Uterus (tissue), 2 donors: ENCODE results near the gene UACA.

ENCODE experiments used
- POLR2A ChIP-seq, 2 donors: fragments of 450-650 bp; IDR thresholded peaks; one replicate each; pipeline ENCODE4 v1.6.1; 2016; ENCODE audit warnings: antibody characterized with exemption in 2 of 2, mild to moderate bottlenecking in 1 of 2, moderate library complexity in 1 of 2
- TF ChIP-seq, protein P1 (sequence below), 4 experiments: fragments of 200-600 bp in 2 of 4; fragments of 450-650 bp in 2 of 4; sonication (generic) in 2 of 4; IDR thresholded peaks; one replicate each; pipeline ENCODE4 v1.5.1; 2016 to 2019; ENCODE audit warnings: antibody characterized with exemption in 4 of 4, mild to moderate bottlenecking in 2 of 4, moderate library complexity in 1 of 4

DNA sequence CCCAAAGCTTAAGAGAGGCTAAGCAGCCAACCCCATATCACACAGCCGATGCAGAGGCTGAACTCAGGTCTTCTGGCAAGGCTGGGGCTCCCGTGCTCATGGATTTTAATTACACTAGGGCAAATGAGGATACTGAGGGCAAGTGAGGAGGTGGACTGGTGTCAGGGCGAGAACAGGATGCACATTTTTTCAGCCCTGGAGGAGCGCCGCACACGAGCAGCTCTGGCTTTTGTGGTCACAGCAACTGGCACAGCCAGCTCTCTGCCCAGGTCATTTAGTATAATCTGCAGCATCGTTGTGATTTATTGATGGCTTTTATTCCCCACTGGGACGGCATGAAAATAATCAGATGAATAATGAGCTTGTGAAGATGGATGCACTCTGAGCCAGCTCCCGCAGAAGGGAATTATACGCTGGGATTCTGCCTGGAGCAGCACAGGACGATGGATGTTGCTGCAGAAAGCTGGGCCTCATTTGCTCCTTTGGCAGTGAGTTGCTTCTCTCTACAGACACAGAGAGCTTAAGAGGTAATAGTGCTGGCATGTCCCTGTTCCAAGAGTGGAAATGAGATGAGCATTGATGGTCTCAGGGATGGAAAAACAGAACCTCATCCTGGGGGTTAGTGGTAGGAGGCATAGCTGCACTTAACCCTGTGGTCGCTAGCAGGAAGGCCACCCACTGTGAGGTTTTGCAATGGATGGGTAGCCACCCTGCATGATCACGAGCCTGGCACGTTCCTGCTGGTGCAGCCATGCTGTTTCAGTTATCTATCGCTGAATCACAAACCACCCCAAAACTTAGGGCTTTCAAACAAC, 135.4 kb downstream of the UACA start:
- TF ChIP-seq, protein P1, sequence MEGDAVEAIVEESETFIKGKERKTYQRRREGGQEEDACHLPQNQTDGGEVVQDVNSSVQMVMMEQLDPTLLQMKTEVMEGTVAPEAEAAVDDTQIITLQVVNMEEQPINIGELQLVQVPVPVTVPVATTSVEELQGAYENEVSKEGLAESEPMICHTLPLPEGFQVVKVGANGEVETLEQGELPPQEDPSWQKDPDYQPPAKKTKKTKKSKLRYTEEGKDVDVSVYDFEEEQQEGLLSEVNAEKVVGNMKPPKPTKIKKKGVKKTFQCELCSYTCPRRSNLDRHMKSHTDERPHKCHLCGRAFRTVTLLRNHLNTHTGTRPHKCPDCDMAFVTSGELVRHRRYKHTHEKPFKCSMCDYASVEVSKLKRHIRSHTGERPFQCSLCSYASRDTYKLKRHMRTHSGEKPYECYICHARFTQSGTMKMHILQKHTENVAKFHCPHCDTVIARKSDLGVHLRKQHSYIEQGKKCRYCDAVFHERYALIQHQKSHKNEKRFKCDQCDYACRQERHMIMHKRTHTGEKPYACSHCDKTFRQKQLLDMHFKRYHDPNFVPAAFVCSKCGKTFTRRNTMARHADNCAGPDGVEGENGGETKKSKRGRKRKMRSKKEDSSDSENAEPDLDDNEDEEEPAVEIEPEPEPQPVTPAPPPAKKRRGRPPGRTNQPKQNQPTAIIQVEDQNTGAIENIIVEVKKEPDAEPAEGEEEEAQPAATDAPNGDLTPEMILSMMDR (IDR thresholded peaks at IDR 0.05) = no peak
- no peak for TF ChIP-seq POLR2A (IDR thresholded peaks at IDR 0.05)
